CD4-positive, alpha-beta T cell treated with Interleukin-4 for 4 hours (primary cell): ENCODE data around the gene HOXC10.

Experiments used
- DNase-seq: peaks from one replicate; pipeline ENCODE4 v3.0.0-alpha.2; 2020

HOXC10 gene

DNA sequence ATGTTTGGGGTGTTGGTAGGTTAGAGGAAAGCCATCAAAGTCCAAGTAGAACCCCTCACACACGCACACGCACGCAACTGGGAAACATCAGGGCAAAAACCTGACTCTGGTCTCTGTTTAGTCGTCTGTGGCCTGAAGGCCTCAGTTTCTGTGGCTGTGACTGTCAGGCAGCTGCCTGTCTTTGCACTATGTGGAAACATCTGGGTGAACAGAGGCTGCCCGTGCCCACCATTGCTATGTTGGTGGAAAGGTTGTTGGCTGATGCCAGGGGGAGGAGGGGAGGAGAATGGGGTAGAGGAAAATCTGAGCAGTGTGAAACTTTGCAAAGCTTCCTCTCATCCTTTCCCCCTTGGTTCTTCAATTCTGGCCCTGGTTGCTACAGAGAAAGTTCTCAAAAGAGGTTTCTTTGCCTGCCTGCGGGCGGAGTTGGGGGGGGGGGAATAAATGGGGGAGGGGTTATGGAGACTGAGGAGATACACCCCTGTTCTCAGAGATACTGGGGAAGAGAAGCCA lies 7.5 kb downstream of the HOXC10 start:
- DNase-seq = no peak

GRCh38 chr12:53993162-53994008 lies 8.4 kb downstream of the HOXC10 start:
- no peak for DNase-seq

- DNase-seq = no peak
Observed at GRCh38 chr12:53994009-53994263, 9.0 kb downstream of the HOXC10 start.

DNA sequence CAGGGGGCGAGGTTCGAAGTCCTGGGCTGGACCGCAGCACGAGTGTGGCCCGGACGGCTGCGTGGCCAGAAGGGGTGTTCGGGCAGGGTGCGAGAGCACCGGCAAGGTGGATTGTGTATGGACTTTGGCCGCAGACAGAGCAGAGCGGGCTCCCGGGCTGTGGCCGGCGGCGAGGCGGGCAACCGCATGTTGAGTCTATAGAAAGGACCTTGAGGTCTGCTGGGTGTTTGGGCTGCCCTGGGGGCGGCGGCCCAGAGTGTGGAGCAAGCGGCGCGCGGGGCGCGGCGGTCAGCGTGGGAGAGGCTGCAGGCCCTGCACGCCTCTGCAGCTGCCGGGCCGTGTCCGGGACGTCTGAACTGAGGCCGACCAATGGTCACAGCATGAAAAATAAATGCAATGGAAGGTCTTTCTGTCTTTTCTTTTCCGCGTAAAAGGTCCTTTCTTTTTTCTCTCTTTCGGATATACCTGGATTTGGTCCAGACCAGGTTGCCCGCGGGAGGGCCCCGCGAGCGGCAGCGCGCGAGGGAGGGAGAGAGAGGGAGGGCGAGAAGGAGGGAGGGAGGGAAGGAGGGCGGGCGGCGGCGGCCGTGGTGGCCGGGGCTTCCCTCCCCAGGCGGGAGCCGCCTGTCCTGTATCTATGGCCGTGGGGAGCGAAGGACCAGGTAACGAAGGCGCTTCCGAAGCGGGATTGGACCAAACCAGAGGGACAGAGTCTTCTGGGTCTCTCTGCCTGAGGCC lies 9.5 kb downstream of the HOXC10 start:
- no peak for DNase-seq

- DNase-seq = no peak
Observed at GRCh38 chr12:53995002-53995377, 10.0 kb downstream of the HOXC10 start.

DNA sequence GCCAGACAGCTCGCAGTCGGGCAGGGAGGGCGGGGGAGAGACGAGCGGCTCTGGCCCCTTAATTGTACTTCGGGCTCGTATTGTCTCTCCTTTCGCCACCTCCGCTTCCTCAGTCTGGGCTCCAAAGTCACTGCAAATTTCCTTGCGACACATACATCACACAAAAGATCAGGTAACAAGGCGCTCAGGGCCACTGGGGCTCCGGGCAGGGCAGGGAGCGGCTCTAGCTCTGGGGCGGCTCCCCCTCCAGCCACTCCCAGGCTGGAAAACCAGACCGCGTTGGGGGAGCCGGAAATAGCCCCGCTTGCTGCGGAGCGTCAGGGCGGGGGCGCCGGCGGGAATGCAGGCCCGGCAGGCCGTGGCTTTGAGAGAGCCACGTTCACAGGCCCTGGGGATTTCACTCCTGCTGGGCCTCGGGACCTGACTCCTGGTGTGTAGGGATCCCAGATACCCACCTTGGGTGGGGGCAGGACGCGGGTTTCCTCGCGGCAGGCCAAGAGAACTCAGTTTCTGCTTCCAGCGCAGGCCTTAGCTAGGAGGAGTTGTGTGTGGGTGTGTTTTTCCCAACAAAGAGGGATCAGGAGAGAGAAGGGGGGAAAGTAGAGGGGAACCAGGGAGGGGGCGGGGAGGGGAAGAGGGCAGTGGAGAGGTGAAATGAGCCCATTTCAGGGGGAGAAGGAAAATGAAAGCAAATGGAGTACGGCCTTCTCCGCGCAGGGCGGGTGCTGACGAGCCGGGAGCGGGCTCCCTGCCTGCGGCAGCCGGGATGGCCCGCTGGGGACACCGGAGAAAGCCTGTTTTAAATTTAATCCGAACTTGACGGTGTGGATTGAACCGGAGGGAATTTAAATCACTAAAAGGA lies 10.7 kb downstream of the HOXC10 start:
- no peak for DNase-seq

DNA sequence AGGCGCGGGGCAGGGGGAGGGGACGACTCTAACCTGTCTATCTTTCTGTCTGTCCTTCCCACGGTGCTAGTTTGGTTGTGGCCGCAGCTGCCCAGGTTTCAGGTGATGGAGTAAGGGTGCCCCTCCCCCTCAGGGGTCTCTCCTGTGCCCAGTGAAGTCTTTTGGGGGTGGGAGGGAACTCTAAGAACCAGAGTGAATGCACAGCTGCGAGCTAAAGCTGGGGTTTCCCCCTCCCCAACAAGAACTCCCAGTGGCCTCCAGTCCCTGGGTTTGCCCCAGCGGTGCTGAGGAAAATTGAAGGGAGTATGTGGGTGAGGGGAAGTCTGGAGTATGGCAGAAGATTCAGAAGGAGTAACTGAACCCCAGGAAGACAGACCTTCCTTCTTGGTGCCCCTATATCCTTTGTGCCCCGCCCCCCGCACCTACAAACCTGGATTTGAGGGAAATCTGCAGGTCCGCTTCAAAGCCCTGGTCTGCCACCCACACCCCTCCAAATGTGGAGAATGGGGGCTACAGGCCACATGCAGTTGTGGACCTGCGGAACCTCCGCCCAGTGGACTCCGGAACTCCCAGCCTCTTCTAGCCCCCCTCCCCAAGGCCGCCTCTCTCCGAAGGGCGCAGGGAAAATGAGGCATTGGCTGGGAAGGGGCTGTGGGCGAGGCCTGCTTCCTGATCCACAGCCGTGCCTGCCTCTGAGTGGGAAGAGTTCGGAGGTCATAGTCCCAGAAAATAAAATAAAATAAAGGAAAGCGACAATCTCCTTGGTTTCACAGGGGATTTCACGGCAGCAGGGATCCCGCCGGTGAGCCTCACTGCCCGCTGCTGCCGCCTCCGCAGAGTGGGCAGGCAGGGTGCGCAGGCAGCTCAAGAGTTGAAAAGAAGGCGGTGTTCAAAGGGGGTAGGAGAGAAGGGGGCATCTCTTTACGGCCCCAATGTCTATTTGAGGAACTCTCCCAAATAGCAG lies 11.6 kb downstream of the HOXC10 start:
- DNase-seq = no peak

- no peak for DNase-seq
Observed at GRCh38 chr12:53997204-53998109, 12.5 kb downstream of the HOXC10 start.

- DNase-seq = no peak
Observed at GRCh38 chr12:53998110-53998899, 13.4 kb downstream of the HOXC10 start.

- DNase-seq = no peak
Observed at GRCh38 chr12:53998900-53999236, 13.9 kb downstream of the HOXC10 start.

DNA sequence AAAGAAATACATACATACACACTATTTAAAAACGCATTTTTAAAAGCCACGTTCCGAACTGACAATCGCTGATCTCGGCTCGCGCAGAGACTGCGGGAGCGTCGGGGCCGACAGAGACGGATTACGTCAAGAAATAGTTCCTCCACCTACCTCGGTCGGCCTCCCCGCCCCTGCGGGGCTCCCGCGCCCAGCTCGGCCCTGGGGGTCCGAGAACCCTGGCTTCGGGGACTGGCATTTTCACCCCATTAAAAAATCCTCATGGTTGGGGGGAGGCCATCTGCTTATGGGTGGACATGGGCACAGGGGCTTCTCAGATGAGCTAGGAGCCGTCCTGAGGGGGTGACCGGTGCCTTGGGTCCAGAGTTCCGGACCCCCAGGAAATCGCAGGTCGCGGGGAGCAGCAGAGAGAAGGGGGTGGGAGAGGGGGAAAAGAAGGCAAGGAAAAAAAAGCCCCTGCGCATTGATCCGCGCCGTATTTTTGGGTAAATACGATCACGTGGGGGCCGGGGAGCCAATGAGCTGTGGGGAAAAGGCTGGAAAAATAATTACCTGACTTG lies 14.7 kb downstream of the HOXC10 start:
- no peak for DNase-seq

DNA sequence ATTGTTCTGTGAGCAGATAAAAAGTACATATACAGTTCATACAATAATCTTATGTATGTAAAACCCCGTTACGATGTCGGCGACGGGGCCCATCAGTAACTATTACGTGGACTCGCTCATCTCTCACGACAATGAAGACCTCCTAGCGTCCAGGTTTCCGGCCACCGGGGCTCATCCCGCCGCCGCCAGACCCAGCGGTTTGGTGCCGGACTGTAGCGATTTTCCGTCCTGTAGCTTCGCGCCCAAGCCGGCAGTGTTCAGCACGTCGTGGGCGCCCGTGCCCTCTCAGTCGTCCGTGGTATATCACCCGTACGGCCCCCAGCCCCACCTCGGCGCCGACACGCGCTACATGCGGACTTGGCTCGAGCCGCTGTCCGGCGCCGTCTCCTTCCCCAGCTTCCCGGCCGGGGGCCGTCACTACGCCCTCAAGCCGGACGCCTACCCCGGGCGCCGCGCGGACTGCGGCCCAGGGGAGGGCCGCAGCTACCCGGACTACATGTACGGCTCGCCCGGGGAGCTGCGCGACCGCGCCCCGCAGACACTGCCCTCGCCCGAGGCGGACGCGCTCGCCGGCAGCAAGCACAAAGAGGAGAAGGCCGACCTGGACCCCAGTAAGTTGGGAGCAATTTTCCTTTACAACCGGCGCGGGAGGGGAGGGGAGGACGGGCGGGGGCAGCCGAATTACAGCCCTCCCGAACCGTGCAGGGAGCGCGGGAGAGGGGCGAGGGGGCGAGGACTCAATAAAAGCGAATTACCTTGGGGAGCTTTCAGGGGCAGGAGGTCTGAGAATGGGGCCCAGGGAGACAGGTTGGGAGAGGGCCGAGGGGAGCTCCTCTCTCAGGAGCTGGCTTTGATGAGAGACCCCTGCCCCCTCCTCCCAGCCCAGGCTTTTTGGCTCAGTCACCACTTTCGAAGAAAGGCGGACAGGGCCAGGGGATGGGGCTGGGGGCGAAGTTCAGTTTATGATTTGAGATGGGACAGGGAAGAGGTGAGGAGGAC lies 15.5 kb downstream of the HOXC10 start, which contains the start of gene HOXC9:
TSS of gene HOXC9 (plus strand) at position 46 of the 999 bp plus-strand sequence. CDS start at position 74, 28 bp downstream.
- no peak for DNase-seq

GRCh38 chr12:54001283-54002187 lies 16.6 kb downstream of the HOXC10 start:
- no peak for DNase-seq

DNA sequence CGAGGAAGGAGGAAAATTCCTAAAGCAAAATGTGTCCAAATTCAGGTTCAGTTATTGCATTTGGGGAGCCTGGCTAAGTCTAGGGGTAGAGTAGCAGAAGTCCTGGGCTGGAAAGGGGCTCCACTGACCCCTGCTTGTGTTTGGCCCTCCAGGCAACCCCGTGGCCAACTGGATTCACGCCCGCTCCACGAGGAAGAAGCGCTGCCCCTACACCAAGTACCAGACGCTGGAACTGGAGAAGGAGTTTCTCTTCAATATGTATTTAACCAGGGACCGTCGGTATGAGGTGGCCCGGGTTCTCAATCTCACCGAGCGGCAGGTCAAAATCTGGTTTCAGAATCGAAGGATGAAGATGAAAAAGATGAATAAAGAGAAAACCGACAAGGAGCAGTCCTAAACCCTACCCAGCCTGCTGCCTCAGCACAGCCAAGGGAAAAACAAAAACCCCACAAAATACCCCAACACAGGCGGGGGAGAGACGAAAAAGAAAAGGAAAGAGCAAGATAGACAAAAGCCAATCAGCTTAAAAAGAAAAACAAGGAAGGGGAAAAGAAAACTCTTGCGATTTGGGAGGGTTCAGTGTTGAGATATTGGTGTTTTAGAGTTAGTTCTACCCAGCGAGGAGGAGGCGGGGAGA lies 17.4 kb downstream of the HOXC10 start:
- no peak for DNase-seq

DNA sequence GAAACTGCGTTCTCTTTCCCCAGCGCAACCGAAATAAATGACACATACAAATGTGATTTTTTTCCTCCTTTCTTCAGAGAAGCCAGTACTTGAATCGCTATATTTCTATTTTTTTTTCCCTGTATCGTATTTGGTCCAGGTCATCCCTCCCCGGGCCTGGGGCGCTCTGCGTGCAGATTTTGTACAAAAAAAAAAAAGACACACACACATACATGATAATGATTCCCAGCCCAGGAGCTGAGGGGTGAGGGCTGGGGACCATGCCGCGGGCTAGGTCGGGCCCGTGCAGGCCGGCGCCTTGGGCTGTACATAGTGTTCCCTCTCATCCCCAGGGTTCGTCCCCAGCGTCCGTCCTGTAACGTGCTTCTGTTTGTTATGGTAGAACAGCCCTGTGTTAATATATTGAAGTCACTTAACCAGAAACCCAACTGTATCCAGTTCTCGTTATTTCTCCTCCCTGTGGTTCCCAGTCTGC lies 18.0 kb downstream of the HOXC10 start:
- DNase-seq = no peak

GRCh38 chr12:54003625-54004024 lies 18.7 kb downstream of the HOXC10 start:
- DNase-seq = no peak
